HG02610 (cell line): ENCODE measurements around the gene MARCO.
"Not testable (repeated sequence)": the region's sequence is repeated elsewhere in the genome, so short reads cannot be mapped to it uniquely, and the experiment has no call there.

Experiments
- ATAC-seq: cut with Tn5 transposase; IDR thresholded peaks from one replicate; pipeline ENCODE4 v1.9.1; 2021; ENCODE audit warnings: mild to moderate bottlenecking, moderate library complexity; ENCODE audit not compliant: unreplicated experiment

MARCO gene

GRCh38 chr2:118925981-118926380 is 16.0 kb upstream of the MARCO start:
- no peak for ATAC-seq

- no peak for ATAC-seq
Measured at GRCh38 chr2:118929059-118929458, 12.9 kb upstream of the MARCO start.

DNA sequence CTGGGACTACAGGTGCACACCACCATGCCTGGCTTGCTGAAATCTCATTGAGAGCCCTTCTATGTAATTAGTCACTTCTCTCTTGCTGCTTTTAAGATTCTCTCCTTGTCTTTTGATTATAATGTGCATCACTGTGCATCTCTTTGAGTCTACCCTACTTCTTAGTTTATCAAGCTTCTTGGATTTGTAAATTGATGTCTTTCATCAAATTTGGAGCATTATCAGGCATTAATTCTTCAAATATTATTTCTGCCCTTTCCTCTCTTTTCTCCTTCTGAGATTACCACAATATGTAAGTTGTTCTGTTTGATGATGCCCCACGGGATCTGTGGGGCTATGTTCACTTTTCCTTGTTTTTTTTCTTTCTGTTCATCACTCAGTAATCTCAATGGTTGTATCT is 9.0 kb upstream of the MARCO start:
- no peak for ATAC-seq

DNA sequence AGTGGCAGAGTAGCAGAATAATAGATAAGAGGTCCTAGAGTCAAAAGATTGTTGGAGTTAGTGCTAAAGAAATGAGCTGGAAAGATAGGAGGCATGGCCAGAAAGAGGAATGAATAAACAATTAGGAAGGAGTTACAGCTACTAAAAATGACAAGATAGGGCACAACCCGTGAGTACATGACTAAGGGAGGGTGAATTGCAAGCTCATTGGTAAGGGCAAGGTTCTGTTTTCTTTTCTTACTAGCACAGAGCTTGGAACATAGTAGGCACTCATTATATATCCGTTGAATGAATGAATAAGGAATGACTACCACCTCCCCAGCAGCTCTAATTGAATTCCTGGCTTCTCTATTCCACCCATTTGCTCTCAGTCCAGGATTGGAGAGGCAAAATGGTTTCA is 5.7 kb upstream of the MARCO start:
- ATAC-seq = no peak

- ATAC-seq = no peak
Measured at GRCh38 chr2:118936936-118937335, 5.1 kb upstream of the MARCO start.

DNA sequence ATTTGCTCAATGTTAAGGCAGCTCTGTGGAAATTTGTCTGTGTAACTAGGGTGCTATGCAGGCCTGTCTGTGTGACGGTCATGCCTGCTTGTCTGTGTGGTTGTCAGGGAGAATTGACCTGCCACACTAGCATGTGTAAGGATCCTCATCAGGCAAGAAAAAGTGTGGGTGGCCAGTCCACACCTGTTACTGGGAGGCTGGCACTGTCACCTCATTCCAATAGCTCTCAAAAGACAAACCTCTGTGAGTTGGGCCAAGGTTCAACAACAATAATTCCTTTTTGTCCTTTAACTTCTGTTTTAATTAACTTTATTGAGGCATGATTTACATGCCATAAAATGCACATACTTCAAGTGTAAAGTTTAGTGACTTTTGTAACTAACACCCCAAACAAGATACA is 4.2 kb upstream of the MARCO start:
- ATAC-seq = no peak

DNA sequence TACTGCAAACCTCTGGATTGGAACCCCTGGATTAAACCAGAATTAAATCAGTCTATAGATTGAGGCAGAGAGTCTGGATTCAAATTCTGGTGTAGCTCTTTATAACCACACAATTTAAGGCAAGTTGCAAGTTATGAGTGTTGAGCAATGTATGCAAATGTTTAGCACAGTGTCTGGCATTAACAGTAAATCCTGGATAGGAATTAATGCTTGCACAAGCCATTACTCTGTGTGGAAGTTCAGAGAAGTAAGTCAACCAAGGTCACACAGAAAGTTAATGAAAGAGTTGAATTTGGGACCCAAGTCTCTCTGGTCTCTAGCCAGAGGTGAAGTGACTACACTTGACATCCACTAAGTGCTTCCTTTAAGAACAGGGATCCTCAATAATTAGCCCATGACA is 2.0 kb upstream of the MARCO start:
- ATAC-seq = no peak

DNA sequence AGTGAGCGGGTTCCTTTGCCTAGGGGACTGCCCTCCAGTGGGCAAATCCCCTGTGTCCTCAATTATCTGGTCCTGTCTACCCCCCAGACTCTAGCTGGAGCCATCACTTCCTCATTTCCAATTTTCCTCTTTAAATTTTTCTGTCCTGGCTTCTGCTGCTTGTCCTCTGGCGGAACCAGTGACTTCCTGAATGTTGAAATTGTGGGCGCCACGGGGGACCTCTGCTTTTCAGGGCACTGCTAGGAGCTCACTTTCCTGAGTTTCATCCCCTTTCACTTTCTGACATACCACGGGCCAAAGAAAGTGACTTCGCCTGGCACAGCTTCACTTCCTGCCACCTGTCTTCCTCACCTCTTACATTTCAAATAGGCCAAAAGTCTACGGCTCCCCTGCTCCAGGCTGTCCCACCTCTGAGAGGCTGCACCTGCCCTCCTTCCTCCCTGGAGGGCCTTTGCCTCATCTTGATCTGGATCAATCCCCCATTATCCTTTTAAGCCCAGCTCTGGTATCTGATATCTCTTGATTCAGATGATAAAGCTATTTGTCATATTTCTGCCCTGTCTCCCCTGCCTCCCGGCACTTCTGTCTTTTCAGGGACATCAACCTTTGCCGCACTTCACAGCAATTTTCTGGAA is 1.4 kb upstream of the MARCO start:
- ATAC-seq = no peak

DNA sequence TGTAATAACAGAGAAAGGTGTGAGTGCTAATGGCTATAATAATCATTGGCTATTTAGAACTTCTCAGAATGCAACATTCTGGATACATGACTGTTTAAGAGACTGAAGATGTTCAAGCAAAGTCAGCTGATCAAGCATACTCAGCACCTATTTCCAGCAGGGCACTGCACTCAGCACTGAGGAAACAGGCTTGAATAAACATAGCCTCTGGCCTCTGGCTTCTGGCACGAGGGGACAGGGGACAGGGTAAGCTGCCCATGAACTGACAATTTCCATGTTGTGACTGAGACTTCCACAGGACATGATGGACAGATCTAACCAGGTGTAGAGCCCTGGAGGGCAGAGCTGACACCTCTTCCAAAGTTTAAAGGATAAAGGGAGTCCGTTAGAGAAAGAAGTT is 1.3 kb downstream of the MARCO start:
- ATAC-seq = no peak

DNA sequence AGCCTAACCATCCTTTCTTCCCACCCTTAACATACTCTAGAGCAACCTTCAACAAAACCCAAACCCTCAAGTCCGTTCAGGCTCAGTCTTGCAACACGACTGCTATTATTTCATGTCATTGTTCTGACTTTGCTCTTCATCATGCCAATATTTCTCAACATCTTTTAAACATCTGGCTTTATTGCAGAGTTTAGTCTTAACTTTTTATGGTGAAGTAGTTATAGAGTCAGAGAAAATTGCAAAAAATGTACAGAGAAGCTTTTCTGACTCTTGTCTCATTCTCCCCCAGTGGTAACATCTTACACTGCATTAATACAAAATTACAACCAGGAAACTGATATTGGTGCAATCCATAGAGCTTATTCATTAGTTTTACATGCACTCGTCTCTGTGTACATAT is 3.9 kb downstream of the MARCO start:
- ATAC-seq = no peak

GRCh38 chr2:118948266-118948665 is 6.3 kb downstream of the MARCO start:
- not testable (repeated sequence) for ATAC-seq

DNA sequence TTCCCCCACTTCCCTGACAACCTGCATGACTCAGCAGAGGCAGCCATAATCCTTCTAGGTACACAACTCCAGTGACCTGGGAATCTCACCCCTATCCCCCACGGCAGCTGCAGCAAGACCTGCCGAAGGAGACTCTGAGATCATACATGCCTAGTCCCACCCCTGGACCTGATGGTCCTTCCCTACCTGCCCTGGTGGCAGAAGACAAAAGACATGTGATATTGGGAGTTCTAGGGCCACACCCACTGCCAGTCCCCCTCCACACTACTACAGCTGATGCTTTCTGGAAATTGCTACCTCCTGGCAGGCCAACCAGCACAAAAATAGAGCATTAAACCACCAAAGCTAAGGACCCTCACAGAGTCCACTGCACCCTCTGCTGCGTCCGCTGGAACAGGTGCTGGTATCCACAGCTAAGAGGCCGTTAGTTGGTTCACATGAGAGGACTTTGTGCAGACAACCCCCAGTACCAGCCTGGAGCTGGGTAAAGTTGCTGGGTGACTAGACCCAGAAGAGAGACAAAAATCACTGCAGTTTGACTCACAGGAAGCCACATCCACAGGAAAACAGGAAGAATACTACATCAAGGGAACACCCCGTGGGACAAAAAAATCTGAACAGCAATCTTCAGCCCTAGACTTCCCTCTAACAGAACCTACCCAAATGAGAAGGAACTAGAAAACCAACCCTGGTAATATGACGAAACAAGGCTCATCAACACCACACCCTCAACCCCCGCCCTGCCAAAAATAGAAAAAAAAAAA is 12.5 kb downstream of the MARCO start:
- no peak for ATAC-seq

GRCh38 chr2:118965737-118966136 is 23.7 kb downstream of the MARCO start:
- ATAC-seq = no peak

DNA sequence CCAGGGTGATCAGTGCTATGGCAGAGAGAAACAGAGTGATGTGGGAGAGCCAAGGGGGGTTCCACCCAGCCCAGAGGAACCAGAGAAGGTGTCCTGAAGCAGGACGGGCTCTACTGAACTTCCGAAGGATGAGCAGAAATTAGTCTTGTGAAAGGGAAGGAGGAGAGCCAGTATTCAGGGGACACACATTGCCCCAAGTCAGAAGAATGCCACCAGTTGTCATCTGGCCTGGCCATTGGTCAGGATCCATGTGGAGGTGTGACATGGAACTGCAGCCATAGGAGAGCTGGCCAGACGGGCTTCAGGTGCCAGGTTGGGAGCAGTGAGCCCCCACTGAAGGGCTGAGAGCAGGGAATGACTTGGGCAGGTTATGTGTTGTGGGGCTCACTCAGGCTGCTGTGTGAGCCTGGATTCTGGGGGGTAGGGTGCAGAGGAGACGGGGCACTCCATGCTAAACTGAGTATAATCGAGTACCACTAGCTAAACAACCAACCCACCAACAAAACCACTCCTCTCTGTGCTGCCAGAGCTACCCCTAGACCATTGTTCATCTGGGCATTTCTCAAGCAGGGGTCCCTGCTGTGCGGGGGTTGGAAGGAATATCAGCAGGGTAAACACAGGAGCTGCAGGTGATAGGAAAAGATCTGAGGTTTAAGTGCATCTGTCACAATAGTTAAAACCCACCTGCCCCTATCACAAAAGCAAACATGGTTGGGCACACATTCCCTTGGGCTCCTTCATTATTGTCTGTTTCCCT is 25.3 kb downstream of the MARCO start:
- ATAC-seq = no peak

- no peak for ATAC-seq
Measured at GRCh38 chr2:118968042-118968441, 26.0 kb downstream of the MARCO start.

DNA sequence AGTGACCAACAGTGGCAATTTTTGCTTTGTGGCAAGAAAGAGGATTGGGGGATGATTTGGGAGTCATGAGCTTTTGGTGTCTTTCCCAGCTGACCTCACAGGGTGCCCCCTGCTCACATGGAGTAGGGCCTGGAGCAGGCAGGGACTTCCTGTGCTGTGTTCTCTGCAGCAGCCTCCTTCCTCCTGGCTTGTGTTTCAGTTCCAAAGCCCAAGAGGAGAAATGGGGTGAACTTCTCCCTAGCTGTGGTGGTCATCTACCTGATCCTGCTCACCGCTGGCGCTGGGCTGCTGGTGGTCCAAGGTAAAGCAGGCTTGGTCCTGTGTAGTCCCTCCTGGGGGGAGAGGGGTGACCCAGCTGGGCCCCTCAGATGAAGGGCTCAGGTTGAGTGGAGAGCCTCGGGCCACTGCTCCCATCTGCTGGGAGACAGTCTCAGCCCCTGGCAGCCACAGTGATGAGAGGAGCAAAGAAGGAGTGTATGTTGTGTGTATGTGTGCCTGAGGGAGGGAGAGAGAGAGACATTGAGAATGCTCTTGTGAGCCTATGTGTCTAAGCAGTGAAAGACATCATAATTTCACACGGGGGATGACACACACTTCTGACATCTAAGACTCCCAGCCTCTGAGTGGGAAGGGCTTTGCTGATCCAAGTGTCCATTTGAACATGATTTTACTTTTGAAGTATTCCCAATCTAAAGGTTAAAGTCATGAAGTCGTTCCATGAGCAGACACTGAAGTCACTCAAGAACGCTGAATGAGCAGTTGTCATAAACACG is 27.2 kb downstream of the MARCO start:
- ATAC-seq = no peak

DNA sequence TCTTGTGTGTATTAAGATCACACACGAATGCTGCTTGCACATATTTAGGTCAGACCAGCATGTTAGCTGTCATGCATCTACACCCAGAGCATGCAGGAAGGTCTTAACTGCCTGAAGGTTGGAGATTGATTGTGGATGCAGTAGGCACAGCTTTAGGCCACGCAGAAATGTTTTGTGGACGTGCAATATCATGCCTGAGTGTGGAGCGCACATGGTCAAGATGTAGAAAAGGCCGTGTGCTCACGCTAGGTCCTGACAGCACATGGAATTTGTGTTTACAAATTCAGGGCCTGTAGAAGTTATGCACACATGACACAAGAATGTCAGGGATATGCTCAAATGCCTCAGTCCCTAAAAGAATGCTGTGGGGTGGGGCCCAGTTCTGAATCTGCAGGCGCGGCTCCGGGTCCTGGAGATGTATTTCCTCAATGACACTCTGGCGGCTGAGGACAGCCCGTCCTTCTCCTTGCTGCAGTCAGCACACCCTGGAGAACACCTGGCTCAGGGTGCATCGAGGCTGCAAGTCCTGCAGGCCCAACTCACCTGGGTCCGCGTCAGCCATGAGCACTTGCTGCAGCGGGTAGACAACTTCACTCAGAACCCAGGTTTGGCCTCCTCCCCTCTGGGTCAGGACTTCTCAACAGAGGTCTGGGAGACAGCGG is 27.9 kb downstream of the MARCO start:
- no peak for ATAC-seq

DNA sequence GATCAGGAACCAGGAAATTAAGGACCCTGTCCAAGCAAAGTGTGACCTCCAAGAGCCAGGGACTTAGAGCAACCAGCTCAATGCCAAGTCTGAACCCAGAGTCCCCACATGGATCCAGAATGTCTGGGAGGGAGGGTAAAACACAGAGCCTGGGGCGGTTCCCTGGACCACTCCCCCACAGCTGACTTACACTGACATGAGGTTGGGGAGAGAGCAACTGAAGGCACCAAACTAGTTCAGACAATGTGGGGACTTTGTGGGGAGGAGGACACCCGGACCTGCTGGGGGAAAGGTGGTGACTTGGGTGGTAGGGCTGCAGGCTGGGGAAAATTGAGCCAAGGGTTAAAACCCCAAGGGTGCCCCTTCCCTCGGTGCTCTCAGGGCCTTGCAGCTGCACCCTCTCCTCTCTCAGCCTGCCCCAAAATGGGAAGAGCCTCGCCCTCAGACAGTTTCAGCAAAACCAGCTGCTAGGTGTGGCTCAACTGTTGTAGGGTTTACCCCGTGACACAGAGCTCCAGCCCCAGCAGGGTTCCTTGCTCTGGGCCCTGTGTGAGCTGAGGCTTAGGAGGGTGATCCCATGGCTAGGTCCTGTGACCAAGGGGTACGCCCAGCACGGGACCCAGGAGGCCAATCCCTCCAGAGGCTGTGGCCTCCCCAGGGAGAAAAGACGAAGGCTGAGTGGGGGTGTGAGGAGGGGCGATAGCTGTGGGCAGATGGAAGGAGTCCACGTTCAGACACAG is 28.6 kb downstream of the MARCO start:
- no peak for ATAC-seq

GRCh38 chr2:118971245-118972122 is 29.5 kb downstream of the MARCO start:
- ATAC-seq = no peak
